ENCODE results near the gene SASH1. TPM values are rescaled to one million over a fixed set of nuclear protein-coding genes. Genes with fewer than 3 reads are reported as not detected.

The SASH1 gene
- total RNA-seq, 3 donors from 2014 or later, result 107 to 304 (median 145) TPM

GRCh38 chr6:148525453-148525852, 182.8 kb downstream of the SASH1 start:
- H3K36me3 ChIP-seq, result peaks cover 5% of the 10 kb centered on the region
- no peaks in the 10 kb centered on the region for H3K9me3 ChIP-seq
- H3K4me1 ChIP-seq, result no peaks in the 10 kb centered on the region
- no peak for TF ChIP-seq POLR2A (IDR thresholded peaks at IDR 0.05)
- TF ChIP-seq, protein P1, sequence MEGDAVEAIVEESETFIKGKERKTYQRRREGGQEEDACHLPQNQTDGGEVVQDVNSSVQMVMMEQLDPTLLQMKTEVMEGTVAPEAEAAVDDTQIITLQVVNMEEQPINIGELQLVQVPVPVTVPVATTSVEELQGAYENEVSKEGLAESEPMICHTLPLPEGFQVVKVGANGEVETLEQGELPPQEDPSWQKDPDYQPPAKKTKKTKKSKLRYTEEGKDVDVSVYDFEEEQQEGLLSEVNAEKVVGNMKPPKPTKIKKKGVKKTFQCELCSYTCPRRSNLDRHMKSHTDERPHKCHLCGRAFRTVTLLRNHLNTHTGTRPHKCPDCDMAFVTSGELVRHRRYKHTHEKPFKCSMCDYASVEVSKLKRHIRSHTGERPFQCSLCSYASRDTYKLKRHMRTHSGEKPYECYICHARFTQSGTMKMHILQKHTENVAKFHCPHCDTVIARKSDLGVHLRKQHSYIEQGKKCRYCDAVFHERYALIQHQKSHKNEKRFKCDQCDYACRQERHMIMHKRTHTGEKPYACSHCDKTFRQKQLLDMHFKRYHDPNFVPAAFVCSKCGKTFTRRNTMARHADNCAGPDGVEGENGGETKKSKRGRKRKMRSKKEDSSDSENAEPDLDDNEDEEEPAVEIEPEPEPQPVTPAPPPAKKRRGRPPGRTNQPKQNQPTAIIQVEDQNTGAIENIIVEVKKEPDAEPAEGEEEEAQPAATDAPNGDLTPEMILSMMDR (IDR thresholded peaks at IDR 0.05), result no peak
- TF ChIP-seq POLR2AphosphoS5 (IDR thresholded peaks at IDR 0.05), result no peak
- intact Hi-C loops (cut with DNase I; ENCODE audit: low total_unique reads), result no loop called here
- DNase-seq (ENCODE audit: low spot score in 2 of 2), result no peak
- no peak overlapping the region for H3K27ac ChIP-seq
- no peak overlapping the region for H3K4me3 ChIP-seq
- no peaks in the 10 kb centered on the region for H3K27me3 ChIP-seq

GRCh38 chr6:148526145-148526544, 183.5 kb downstream of the SASH1 start:
- H3K36me3 ChIP-seq, result peaks cover 5% of the 10 kb centered on the region

DNA sequence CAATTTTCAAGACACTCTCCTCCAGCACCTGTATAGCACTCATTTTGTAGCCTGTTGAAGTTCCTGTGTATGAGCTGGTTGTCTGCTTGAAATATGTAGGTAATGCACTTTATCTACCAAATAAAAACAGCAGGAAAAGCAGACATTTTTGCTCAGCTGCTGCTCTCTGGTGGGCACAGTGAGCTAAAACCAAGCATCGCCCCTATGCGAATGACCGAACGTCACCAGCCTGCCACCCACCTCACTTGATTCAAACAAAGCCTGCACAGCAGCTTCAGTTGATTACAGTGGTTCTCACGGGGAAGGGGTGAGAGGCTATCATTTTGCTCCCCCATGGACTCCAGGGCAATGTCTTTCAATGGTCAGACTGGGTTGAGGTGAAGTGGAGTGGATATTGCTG, 185.7 kb downstream of the SASH1 start:
- H3K4me1 ChIP-seq, result no peaks in the 10 kb centered on the region

More at GRCh38 chr6:148526145-148526544, 183.5 kb downstream of the SASH1 start:
- Histone ChIP-seq H3K4me3 (no peak overlapping the region), H3K27me3 (no peaks in the 10 kb centered on the region), H3K9me3 (no peaks in the 10 kb centered on the region), H3K4me1 (no peaks in the 10 kb centered on the region), H3K27ac (no peak overlapping the region)
- no peak for DNase-seq (ENCODE audit: low spot score in 2 of 2)
- intact Hi-C loops (cut with DNase I; ENCODE audit: low total_unique reads), result no loop called here
- TF ChIP-seq POLR2A (IDR thresholded peaks at IDR 0.05), result no peak
- TF ChIP-seq POLR2AphosphoS5 (IDR thresholded peaks at IDR 0.05), result no peak
- TF ChIP-seq, protein P1 (IDR thresholded peaks at IDR 0.05), result no peak

DNA sequence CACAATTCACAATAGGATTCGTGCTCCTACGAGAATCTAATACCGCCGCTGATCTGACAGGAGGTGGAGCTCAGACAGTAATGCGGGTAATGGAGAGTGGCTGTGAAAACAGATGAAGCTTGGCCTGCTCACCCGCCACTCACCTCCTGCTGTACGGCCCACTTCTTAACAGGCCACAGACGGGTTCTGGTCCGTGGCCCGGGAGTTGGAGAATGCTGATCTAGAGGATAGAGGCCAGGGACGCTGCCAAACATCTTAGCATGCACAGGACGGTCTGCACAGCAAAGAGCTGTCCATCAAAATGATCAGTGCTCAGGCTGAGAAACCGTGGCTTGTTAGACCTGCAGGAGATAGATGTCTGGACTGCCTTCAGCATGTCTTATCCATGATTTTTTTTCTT, 186.4 kb downstream of the SASH1 start:
- H3K4me3 ChIP-seq, result no peak overlapping the region
- intact Hi-C loops (cut with DNase I; ENCODE audit: low total_unique reads), result no loop called here
- peak overlapping the region in 1 of 2 donors; percentile 29 for H3K27ac ChIP-seq
- no peaks in the 10 kb centered on the region for H3K27me3 ChIP-seq
- no peaks in the 10 kb centered on the region for H3K4me1 ChIP-seq
- no peak for DNase-seq (ENCODE audit: low spot score in 2 of 2)
- H3K9me3 ChIP-seq, result no peaks in the 10 kb centered on the region
- H3K36me3 ChIP-seq, result peaks cover 10% of the 10 kb centered on the region
- TF ChIP-seq POLR2AphosphoS5 (IDR thresholded peaks at IDR 0.05), result no peak
- TF ChIP-seq, protein P1 (IDR thresholded peaks at IDR 0.05), result no peak
- TF ChIP-seq POLR2A (IDR thresholded peaks at IDR 0.05), result no peak

More for the DNA sequence above, 185.7 kb downstream of the SASH1 start:
- no peak overlapping the region for H3K4me3 ChIP-seq
- H3K27ac ChIP-seq, result peak overlapping the region in 1 of 2 donors; percentile 6
- no peak for DNase-seq (ENCODE audit: low spot score in 2 of 2)
- TF ChIP-seq, protein P1 (IDR thresholded peaks at IDR 0.05), result no peak
- TF ChIP-seq POLR2A (IDR thresholded peaks at IDR 0.05), result no peak
- TF ChIP-seq POLR2AphosphoS5 (IDR thresholded peaks at IDR 0.05), result no peak
- no peaks in the 10 kb centered on the region for H3K9me3 ChIP-seq
- intact Hi-C loops (cut with DNase I; ENCODE audit: low total_unique reads), result no loop called here
- H3K36me3 ChIP-seq, result peaks cover 5% of the 10 kb centered on the region
- H3K27me3 ChIP-seq, result no peaks in the 10 kb centered on the region

- TF ChIP-seq POLR2A (IDR thresholded peaks at IDR 0.05) (no peak), POLR2AphosphoS5 (IDR thresholded peaks at IDR 0.05) (peak in 1 of 3 donors; percentile 5)
- TF ChIP-seq, protein P1 (IDR thresholded peaks at IDR 0.05), result no peak
- Histone ChIP-seq H3K27ac (peak overlapping the region; percentile 6 to 48), H3K4me3 (peak overlapping the region in 1 of 3 donors; percentile 30), H3K27me3 (no peaks in the 10 kb centered on the region), H3K36me3 (peaks cover 18% of the 10 kb centered on the region), H3K9me3 (no peaks in the 10 kb centered on the region), H3K4me1 (no peaks in the 10 kb centered on the region)
- intact Hi-C loops (cut with DNase I; ENCODE audit: low total_unique reads), result no loop called here
- no peak for DNase-seq (ENCODE audit: low spot score in 2 of 2)
These were observed 187.8 kb downstream of the SASH1 start for GRCh38 chr6:148530394-148530953.
